ENCODE data around the gene BICDL1. TPM values are rescaled to one million over a fixed set of nuclear protein-coding genes. Genes with fewer than 3 reads are reported as not detected.

BICDL1 gene
- total RNA-seq, 1 donor from 2014 or later, result 7.4 TPM

GRCh38 chr12:120106151-120106550 is 117.1 kb downstream of the BICDL1 start:
- no peak overlapping the region for H3K4me3 Mint-ChIP-seq
- TF ChIP-seq CTCF (conservative IDR thresholded peaks at IDR 0.05), result no peak
- H3K9me3 Mint-ChIP-seq, result no peaks in the 10 kb centered on the region
- peaks cover 12% of the 10 kb centered on the region for H3K36me3 Mint-ChIP-seq
- no peaks in the 10 kb centered on the region for H3K27me3 Mint-ChIP-seq
- H3K27ac Mint-ChIP-seq, result peak overlapping the region; percentile 41
- peaks cover 26% of the 10 kb centered on the region for H3K4me1 Mint-ChIP-seq (ENCODE audit: unreplicated experiment)
- DNase-seq (ENCODE audit: extremely low spot score, unreplicated experiment), result no peak

GRCh38 chr12:120109570-120110267 is 120.7 kb downstream of the BICDL1 start:
- Mint-ChIP-seq H3K27me3 (no peaks in the 10 kb centered on the region), H3K27ac (peak overlapping the region; percentile 70), H3K4me1 (ENCODE audit: unreplicated experiment) (peaks cover 29% of the 10 kb centered on the region), H3K4me3 (no peak overlapping the region), H3K36me3 (peaks cover 19% of the 10 kb centered on the region), H3K9me3 (no peaks in the 10 kb centered on the region)
- no peak for TF ChIP-seq CTCF (conservative IDR thresholded peaks at IDR 0.05)
- no peak for DNase-seq (ENCODE audit: extremely low spot score, unreplicated experiment)

- Mint-ChIP-seq H3K4me1 (ENCODE audit: unreplicated experiment) (peaks cover 34% of the 10 kb centered on the region), H3K36me3 (peaks cover 22% of the 10 kb centered on the region), H3K27ac (peak overlapping the region; percentile 70), H3K9me3 (no peaks in the 10 kb centered on the region), H3K27me3 (no peaks in the 10 kb centered on the region), H3K4me3 (no peak overlapping the region)
- no peak for DNase-seq (ENCODE audit: extremely low spot score, unreplicated experiment)
- no peak for TF ChIP-seq CTCF (conservative IDR thresholded peaks at IDR 0.05)
These were observed 121.8 kb downstream of the BICDL1 start for GRCh38 chr12:120110550-120111501.

GRCh38 chr12:120115066-120115465 is 126.0 kb downstream of the BICDL1 start:
- no peak for TF ChIP-seq CTCF (conservative IDR thresholded peaks at IDR 0.05)
- no peaks in the 10 kb centered on the region for H3K9me3 Mint-ChIP-seq
- H3K36me3 Mint-ChIP-seq, result peaks cover 19% of the 10 kb centered on the region
- H3K4me1 Mint-ChIP-seq (ENCODE audit: unreplicated experiment), result peaks cover 45% of the 10 kb centered on the region
- peak overlapping the region; percentile 97 for H3K4me3 Mint-ChIP-seq
- H3K27me3 Mint-ChIP-seq, result no peaks in the 10 kb centered on the region
- peak overlapping the region; percentile 94 for H3K27ac Mint-ChIP-seq
- DNase-seq (ENCODE audit: extremely low spot score, unreplicated experiment), result no peak

- DNase-seq (ENCODE audit: extremely low spot score, unreplicated experiment), result no peak
- Mint-ChIP-seq H3K27ac (peak overlapping the region; percentile 94), H3K27me3 (no peaks in the 10 kb centered on the region), H3K9me3 (no peaks in the 10 kb centered on the region), H3K4me3 (peak overlapping the region; percentile 97), H3K36me3 (peaks cover 19% of the 10 kb centered on the region), H3K4me1 (ENCODE audit: unreplicated experiment) (peaks cover 45% of the 10 kb centered on the region)
- no peak for TF ChIP-seq CTCF (conservative IDR thresholded peaks at IDR 0.05)
These were observed 126.8 kb downstream of the BICDL1 start for GRCh38 chr12:120115692-120116440.
